Stimulated activated CD8-positive, alpha-beta memory T cell treated with anti-CD3 and anti-CD28 coated beads, Interleukin-4, amount 100 ng/mL, for 4 hours (primary cell): ENCODE results near the gene TMEM92.
"Not testable (repeated sequence)": the region's sequence is repeated elsewhere in the genome, so short reads cannot be mapped to it uniquely, and the experiment has no call there.

Experiments used
- DNase-seq, 2 donors: peaks; one replicate each; pipeline ENCODE4 v3.0.0-alpha.2; 2020; ENCODE audit warnings: low read depth in 2 of 2, low spot score in 1 of 2

The TMEM92 gene

DNA sequence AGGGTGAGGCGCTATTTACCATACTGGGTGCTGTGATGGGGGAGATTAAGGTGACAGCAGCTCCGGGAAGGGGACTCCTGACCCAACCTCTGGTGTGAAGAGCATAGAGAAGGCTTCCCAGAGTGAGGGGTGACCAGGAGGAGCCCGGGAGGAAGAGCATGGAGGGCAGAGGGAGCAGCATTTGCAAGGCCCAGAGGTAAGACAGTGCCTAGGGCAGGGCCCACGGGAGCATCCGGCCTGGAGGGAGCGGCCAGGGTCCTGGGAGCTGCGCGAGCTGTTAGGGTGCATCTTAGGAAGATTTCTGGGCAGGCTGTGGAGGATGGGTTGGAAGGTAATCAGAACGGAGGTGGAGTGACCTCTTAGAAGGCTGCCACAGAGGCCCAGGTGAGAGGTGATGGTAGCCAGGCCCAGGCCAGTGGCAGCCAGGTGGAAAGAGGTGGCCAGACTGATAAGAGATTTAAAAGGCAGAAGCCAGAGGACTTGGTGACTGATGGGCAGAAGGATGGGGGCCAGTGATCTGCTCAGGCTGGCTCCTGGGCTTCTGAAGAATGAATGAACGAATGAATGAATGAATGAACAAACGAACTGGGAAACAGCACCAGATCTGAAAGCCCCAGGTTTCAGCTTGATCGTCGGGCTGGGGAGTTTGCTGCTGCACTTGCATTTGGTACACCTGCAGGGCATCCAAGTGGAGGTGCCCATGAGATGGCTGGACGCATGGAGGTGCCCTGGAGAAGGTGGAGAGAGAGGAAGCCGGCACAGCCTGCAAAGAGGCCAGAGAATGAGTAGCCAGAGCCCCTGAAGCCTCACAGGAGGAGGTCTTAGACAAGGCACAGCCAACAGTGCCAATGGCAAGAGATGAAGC lies 13.0 kb upstream of the TMEM92 start:
- DNase-seq: no peak

DNA sequence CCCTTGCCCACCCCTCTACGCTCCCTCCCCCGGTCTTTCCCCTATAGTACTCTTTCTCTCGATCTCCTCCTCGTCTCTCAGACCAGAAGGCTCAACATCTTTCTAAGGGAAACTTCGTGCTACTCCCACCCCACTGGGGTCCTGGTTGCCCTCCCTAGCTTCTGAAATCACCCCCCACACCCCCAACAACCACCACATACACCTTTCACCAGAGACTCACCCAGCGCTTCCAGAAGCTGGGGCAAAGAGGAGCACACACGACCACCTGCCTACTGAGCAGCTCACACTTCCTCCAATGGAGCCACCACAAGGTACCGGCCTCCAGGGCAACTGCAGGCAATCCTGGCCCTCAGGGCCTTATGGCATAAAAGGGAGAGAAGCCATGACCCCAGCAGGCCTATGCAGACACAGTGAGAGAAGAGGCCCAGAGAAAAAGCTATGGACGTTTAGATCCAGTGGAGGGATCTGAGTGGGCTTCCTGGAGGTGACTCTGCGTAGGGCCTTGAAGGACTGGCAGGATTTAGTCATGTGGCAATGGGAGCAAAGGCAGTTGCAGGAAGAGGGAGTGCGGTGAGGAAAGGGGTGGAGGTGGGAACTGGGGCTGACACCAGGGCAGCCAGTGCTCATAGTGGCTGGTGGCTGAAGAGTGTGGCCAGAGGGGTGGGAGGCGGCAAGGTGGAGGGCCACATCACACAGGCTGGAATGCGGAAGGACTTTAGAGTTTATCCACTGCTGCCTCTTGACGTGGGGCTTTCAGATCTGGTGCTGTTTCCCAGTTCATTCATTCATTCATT lies 12.1 kb upstream of the TMEM92 start:
- DNase-seq: no peak

DNA sequence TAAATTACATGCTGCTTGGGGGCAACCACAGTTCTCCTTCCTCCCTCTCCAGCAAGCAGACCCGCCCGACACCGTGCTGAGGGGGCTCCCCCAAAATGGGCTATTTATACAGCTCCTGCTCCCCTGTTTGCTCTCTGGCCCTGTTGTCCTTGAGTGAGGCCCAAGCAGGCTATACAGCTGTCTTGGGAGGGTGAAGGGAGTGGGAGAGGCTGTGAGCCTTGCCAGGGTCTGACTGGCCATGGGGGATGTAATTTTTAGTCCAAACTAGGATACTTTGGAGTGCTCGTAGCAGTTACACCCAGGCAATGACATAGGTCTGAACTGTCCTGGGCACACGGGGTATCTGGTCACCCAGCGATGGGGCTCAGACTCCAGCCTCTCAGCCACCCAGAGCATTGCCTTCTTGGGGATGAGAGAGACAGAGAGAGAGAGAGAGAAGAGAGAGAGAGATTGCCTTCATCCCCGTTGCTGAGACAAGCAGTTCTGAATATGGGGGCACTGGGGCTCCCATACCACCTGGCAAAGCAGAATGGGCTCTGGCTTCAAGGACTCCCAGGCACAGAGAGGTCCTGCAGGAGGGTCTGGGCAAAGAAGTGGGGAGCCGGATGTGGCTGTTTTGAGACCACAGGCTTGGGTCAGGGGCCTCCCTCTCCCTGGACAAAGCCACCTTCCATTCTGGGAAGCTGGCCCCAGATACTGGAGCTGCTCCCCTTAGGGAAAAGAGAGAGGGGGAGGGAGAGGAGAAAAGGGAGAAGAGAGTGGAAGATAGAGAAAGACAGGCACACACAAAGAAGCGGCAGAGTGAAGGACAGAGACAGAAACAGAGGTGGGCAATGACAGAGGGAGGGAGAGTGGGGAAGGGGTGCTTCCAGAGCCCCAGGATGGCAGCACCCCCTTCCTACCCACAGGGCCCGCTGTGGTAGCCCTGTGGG lies 10.7 kb upstream of the TMEM92 start:
- DNase-seq: no peak

DNA sequence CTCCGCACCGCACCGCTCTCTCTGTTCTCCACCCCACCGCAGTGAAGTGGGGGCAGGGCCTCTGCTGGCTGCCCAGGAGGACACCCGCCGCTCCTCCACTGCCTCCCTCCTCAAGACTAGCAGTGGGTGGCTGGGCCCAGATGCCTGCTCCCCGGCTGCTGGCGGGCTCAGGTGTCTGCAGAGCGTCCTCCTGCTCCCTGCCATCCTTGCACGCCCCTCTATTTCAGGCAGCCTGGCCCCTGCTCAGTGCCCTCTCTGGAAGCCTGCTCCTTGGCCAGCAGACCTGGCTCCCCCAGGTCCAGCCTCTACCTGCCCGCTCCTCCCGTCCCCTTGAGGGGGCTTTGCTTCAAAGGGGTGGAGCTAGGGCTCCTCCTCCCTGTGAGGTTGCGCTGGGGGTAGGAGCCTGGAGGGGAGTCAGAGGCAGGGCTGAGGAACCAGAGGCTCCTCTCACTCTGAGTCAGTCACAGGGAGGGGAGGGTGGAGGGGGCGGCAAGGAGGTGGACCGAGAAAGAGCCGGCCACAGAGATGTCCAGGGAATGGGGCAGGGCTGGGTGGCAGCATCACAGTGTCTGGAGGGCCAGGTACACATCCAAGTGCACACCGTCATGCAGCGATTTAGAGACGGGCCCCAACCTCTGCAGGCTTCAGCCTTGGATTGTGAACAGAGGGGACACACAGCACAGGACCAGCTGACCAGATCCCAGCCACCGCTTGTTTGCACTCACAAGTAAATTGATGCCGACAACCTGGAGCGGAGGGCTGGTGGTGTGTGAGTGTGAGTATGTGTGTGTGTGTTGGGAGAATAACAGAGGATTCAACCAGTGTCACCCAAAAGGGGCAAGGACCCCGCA lies 9.8 kb upstream of the TMEM92 start:
- DNase-seq: no peak

DNA sequence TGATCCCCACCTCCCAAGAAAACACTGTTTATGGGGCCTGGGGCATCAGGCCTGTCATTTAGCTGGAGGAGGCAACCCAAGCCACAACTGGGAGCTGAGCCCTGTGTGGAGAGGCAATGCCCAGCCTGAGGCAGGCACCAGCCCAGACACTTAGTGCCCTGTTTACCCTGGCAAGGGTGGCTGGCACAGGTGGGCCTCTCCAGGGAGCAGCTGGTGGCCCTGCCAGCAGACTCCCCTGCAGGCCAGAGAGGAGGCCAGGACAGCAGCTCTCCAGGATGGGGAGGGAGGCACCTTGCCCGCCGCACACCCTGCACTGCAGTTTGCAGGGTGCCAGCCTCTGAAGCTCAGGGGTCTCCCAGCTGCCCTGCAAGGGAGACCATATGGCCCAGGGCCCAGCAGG lies 9.1 kb upstream of the TMEM92 start:
- no peak for DNase-seq

DNA sequence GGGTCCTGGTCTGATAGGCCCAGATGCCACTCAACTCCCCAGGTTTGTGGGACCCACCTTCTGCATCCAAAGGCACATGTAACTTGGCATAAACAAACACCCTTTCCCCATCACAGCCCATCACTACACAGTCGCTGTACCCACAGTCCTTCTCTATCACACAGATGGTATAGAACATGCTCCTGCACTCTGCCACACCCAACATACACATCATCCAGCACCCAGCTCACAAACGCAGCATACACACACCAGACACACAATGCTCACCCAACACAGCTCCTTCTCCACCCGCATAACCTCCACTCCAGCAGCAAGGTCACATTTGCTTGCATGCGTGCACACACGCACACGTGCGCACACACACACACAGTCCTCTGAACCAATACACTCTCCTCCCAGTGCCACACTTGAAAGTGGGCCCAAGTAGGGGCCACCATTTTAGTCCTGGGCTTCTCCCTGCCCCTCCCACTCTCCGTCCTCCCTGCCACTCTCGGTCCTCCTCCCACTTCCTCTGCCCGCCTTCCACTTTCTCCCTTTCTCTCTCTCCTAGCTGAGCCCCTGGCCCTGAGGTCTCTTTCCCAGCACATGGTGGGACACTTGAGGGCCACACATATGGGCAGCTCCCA lies 8.5 kb upstream of the TMEM92 start:
- DNase-seq: no peak

DNA sequence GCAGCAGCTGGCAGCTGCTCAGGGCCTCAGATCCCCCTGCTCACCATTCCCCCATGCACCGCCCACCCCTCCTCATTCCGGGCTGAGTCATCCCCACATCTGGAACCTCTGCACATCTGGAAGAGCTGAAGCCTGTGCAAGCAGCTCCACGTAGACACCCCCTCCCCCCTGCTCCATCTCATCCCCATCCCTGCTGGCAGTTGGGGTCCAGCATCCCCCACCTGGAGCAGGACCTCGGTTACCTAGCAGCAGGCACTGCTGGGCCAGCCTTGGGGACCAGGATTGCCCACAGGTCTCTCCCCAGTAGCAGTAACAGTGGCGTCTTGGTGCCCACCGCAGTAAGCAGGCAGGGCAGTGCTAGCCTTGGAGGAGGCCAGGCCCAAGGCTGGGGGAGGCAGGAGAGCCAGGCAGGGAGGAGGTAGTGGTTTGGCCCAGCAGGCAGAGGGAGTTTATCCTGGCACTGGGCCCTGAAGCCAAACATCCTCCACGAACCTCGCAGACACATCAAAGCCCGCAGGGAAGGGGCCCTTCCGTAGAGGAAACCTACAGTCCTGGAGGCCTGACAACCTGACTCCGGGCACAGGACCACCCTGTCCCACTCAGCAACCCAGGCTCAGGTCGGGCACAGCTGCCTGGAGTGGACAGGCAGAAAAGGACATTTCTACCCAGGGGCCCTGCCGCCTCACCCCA lies 7.7 kb upstream of the TMEM92 start:
- no peak for DNase-seq

DNA sequence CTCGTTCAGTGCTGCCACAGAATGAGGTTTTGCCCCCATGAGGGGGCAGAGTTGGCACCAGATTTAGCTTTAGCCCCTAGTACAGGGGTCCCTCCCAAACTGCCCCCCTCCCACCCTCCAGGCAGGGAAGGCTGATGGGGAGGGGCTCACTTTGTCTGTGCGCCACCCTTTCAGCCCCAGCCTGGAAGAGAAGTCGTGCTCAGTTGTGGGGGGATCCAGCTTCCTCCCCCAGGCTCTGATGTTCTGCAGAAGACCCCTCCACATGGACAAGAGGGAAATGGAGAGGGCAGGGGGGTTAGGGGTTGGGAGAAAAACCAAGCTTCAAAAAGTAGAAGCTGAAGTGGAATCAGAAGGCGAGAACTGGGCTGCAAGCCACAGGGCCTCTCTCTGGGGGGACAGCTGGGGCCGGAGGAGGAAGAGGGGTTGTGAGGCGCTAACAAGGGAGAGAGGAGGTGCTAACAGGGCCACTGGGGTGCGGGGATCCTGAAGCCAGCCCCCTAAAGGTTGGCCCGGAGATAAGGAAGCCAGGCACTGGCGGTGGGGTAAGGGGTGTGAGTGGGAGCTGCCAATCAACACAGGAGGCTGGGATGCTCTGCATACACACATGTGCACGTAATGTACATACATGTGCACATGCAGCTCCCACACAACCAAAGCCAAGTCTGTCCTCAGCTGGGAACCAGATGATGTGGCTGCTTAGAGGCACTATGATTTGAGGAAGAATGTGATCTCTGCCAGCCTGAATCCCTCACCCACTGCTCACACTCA lies 7.0 kb upstream of the TMEM92 start:
- DNase-seq: no peak

DNA sequence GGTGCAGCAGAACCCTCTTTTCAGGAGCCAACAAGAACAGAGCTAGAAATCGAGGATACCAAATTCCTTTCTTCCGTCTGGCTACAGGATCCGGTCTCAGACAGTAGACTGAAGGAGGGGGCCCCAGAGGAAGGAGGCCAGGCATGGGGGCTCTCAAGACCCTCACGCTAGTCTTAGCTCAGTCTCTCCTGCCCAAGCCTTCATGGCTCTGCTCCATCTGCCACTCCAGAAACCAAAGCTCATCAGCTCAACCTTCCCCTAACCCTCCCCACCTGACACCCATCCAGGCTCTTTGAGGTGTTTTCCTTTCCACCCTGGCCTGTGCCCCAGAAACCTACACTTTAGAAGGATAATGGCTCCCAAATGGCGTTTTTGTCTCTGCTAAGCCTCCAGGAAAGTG lies 6.2 kb upstream of the TMEM92 start:
- DNase-seq: no peak

DNA sequence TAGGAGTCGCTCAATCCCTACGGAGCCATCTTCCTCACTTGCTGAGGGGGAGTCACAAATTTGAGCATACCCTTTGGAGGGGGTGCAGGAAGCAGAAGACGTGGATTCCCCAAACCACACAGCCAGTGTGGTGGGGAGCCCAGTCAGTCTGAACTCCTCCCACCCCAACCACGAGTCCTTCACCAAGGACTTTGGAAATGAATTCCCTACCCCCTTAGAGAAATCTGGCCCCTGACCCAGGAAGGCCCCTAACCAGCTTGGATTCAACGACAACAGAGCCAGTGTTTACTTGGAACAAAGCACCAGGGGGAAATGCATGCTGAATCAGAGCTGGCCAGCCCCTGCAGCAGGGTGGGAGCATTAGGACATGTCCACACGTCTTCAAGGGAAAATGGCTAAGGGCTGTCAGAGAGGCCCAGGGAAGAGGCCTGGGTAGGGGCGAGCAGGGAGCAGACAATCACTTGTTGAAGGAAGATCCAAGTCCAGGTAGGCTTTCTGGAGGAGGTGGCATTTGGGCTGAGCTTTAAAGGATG lies 5.5 kb upstream of the TMEM92 start:
- no peak for DNase-seq

DNA sequence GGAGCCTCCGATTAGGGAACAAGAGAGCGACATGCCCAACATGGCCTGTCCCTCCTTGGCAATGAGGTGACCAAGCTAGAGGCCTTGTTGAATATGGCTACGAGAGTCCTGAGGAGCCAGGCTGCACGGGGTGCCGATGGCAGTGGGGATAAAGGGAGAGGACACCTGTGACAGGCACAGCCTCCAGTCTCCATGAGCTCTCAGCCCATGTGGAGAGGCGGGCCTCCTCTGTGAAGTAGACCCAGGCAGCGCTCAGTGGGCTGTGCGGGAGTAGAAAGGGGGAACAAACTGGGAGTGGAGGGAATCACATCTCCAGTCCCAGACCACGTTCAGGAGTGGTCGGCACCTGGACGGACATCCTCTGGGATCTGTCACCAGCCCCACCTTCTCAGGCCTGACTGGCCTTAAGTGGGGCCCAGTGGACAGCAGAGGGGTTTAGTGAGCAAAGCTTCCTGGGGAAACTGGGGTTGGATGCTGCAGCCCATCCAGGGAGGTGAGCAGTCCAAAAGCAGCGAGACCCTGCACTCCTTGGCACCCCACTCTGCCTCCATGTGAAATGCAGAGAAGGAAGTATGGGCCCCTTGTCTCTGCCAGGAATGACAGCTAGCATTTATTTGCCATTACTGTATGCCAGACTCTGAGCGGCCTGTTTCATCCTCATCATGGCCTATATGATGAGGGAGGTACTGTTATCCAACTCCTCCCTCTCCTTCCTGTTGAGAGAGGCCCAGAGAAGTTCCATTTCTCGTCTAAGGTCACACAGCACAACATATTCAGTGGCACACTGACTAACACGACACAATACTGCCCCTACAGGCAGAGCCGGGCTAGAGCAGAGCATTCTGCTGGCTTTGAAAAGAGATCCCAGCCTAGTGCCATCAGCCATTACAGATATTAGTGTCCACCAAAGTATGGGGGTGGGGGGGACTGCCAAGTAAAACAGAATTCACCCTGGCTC lies 4.5 kb upstream of the TMEM92 start:
- DNase-seq: peak in 1 of 2 donors; percentile 22

DNA sequence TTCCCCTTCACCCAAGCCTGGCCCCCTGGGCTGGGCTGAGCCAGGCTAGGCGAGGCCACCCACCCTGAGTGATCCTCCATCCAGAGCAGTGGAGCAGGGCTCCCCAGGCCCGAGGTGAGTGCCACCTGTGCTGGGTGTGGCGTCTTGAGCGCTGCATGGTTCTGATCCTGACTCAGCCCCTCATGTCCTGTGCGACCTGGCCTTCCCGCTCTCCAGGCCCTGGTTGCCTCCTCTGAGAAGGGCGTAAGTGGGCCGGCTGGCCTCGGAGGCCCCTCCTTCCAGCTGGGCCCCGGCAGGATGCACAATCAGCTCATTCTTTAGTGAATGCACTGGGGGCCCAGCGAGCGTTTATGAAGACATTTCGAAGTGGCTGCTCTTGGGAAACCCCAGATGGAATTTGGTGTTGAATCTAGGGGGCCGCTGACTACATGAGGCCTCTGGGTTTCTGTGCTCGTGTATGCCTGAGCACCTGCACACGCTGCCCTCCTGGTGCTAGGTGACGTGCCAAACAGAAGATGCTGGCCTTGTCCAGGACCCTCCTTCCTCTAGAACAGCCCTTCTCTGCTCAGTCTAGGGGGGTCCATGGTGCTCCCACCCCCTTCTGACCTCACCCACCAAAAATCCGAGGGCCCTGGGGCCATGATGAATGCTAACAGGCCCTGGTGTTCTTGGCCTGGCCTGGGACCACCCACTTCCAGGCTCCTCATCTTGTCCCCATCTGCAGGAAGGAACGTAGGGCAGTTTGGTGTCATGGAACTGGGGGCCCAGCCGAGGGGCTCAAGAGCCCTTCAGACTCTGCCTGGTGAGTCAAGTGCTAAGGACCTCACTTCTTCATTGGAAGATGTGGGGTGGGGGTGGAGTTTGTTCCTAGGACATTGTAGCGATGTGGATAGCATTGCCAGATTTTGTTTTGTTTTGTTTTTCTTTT lies 3.6 kb upstream of the TMEM92 start:
- no peak for DNase-seq

DNA sequence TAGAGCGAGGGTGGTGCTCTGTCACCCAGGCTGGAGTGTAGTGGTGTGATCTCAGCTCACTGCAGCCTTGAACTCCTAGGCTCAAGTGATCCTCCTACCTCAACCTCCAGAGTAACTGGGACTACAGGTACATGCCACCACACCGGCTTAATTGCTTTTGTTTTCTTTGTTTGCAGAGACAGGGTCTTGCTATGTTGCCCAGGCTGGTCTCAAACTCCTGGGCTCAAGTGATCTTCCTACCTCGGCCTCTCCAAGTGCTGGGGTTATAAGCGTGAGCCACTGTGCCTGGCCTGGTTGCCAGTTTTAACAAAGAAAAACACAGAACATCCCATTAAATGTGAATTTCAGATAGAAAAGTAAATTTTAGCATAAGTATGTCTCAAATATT lies 2.9 kb upstream of the TMEM92 start:
- DNase-seq: not testable (repeated sequence)

DNA sequence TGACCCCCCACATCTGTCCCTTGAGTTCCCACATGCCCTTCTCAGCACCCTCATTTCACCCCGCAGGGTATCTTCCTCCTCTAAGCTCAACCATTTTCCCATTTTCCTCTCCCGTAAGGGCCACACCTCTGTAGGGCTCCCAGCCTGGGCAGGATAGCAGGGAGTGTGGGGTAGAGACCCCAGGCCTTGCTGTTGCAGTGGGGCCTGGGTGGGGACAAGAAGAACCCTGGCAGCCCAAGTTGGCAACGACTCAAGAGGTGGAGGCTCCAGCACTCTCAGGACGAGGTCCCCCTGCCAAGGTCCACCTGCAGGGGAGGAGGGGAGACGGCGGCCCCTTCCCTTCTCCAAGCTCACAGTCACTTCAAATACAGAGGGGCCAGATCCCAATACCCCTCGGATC lies 2.0 kb upstream of the TMEM92 start:
- DNase-seq: no peak

DNA sequence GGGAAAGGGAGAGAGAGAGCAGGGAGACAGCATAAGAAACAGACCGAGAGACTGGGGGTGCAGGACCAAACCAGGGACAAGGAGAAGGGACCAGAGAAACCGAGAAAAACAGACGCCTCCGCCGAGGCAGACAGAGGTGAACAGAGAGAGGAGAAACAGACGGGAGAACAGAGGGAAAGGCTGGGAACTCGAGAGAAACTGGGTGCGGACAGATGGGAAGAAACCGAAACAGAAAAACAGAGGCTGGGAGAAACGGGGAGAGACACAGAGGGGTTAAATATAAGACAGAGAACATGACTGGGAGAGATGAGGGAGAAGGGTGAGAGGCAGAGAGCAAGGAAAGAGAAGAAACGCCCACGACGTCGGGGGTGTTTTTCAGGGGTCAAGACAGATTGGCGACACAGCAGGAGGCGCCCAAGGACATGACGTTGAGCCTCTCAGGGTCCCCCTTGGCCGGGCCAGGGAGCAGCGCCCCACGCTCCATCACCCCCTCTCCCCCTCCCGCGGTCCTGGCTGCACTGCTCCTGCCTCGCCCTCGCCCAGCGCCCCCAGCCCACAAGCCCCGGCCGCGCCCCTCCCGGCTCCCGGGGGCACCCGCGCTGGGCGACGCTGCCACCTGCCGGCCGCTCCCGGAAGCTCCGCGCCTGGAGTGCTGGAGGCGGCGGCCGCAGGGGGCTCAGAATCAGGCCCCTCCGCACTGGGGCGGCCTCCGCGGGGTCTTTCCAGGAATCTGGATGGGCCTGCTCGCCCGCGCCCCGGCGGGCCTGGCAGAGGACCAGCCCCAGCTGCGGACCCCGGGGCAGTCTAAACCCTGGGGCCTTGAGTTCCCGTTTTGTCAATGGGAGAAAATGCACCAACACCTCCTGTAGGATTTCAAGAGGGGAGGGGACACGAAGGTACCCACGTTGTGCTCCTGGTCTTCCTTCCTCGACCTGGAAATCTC lies 1.3 kb upstream of the TMEM92 start:
- DNase-seq: peak; percentile 13 to 16
